ENCODE results near the gene CBLN3.
A peak's percentile ranks its signal among the peaks of the same experiment; 100 is the strongest.

The CBLN3 gene

GRCh38 chr14:24411443-24412389 lies 17.8 kb downstream of the CBLN3 start:
- TF ChIP-seq GATA1 (IDR thresholded peaks at IDR 0.05; ENCODE audit: low read depth, low read length) (no peak), POLR2A (IDR thresholded peaks at IDR 0.05; ENCODE audit: low read length) (no peak)
- peak; percentile 58 to 66 for DNase-seq

GRCh38 chr14:24409956-24410355 lies 19.5 kb downstream of the CBLN3 start:
- DNase-seq = no peak
- TF ChIP-seq POLR2A (IDR thresholded peaks at IDR 0.05; ENCODE audit: low read length) (no peak), GATA1 (IDR thresholded peaks at IDR 0.05; ENCODE audit: low read depth, low read length) (no peak)

GRCh38 chr14:24409192-24409591 lies 20.3 kb downstream of the CBLN3 start:
- TF ChIP-seq POLR2A (IDR thresholded peaks at IDR 0.05; ENCODE audit: low read length) (no peak), GATA1 (IDR thresholded peaks at IDR 0.05; ENCODE audit: low read depth, low read length) (no peak)
- no peak for DNase-seq

- TF ChIP-seq GATA1 (IDR thresholded peaks at IDR 0.05; ENCODE audit: low read depth, low read length) = no peak
- no peak for TF ChIP-seq POLR2A (IDR thresholded peaks at IDR 0.05; ENCODE audit: low read length)
- no peak for DNase-seq
Observed at GRCh38 chr14:24408764-24409163, 20.7 kb downstream of the CBLN3 start.

GRCh38 chr14:24407608-24408325 lies 21.7 kb downstream of the CBLN3 start:
- no peak for DNase-seq
- no peak for TF ChIP-seq POLR2A (IDR thresholded peaks at IDR 0.05; ENCODE audit: low read length)
- TF ChIP-seq GATA1 (IDR thresholded peaks at IDR 0.05; ENCODE audit: low read depth, low read length) = no peak

GRCh38 chr14:24406416-24406815 lies 23.1 kb downstream of the CBLN3 start:
- DNase-seq = no peak
- TF ChIP-seq GATA1 (IDR thresholded peaks at IDR 0.05; ENCODE audit: low read depth, low read length) = no peak
- no peak for TF ChIP-seq POLR2A (IDR thresholded peaks at IDR 0.05; ENCODE audit: low read length)

- TF ChIP-seq POLR2A (IDR thresholded peaks at IDR 0.05; ENCODE audit: low read length) = no peak
- TF ChIP-seq GATA1 (IDR thresholded peaks at IDR 0.05; ENCODE audit: low read depth, low read length) = no peak
- DNase-seq = no peak
Observed at GRCh38 chr14:24404814-24405213, 24.7 kb downstream of the CBLN3 start.

GRCh38 chr14:24403294-24403998 lies 26.0 kb downstream of the CBLN3 start:
- no peak for TF ChIP-seq GATA1 (IDR thresholded peaks at IDR 0.05; ENCODE audit: low read depth, low read length)
- no peak for TF ChIP-seq POLR2A (IDR thresholded peaks at IDR 0.05; ENCODE audit: low read length)
- DNase-seq = no peak

GRCh38 chr14:24401810-24402702 lies 27.4 kb downstream of the CBLN3 start:
- DNase-seq = no peak
- TF ChIP-seq POLR2A (IDR thresholded peaks at IDR 0.05; ENCODE audit: low read length) = no peak
- TF ChIP-seq GATA1 (IDR thresholded peaks at IDR 0.05; ENCODE audit: low read depth, low read length) = no peak

- TF ChIP-seq GATA1 (IDR thresholded peaks at IDR 0.05; ENCODE audit: low read depth, low read length) (no peak), POLR2A (IDR thresholded peaks at IDR 0.05; ENCODE audit: low read length) (no peak)
- no peak for DNase-seq
Observed at GRCh38 chr14:24399999-24400718, 29.3 kb downstream of the CBLN3 start.

GRCh38 chr14:24399447-24399822 lies 30.0 kb downstream of the CBLN3 start:
- TF ChIP-seq GATA1 (IDR thresholded peaks at IDR 0.05; ENCODE audit: low read depth, low read length) (no peak), POLR2A (IDR thresholded peaks at IDR 0.05; ENCODE audit: low read length) (no peak)
- DNase-seq = no peak

- no peak for TF ChIP-seq POLR2A (IDR thresholded peaks at IDR 0.05; ENCODE audit: low read length)
- TF ChIP-seq GATA1 (IDR thresholded peaks at IDR 0.05; ENCODE audit: low read depth, low read length) = no peak
- peak; percentile 30 to 37 for DNase-seq
Observed at GRCh38 chr14:24398653-24399446, 30.6 kb downstream of the CBLN3 start, which contains the start of gene NYNRIN. Gene NYNRIN, plus strand, starts transcription at chr14:24399003. Its CDS starts 244 bp downstream, at chr14:24399247.

Data from erythroblast (primary cell).